ENCODE measurements around the gene OPN5. TPM values are rescaled to one million over a fixed set of nuclear protein-coding genes. Genes with fewer than 3 reads are reported as not detected.

The OPN5 gene
- total RNA-seq, 1 donor from 2014 or later = not detected

DNA sequence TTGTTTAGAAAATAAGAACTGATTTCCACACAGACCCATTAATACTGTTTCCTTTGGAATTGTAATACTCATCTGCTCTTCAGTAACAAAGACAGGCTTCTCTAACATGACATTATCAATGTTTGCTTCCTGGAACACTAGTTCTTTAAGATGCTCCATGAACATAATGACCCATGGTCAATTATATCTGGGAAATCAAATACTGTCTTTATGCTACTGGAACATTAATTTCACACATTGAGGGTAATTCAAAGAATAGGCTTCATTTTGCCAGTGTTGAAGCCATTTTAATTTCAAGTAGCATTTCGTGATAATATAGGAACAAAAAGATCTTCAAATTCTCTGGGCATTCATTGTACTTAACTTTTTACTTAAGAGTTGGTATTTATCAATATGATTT is 80.9 kb downstream of the OPN5 start:
- no peaks in the 10 kb centered on the region for H3K4me1 ChIP-seq
- H3K9me3 ChIP-seq = no peaks in the 10 kb centered on the region
- intact Hi-C loops (cut with DNase I) = no loop called here
- no peak overlapping the region for H3K27ac ChIP-seq
- DNase-seq (ENCODE audit: low spot score in 2 of 2) = no peak
- TF ChIP-seq, protein P1, sequence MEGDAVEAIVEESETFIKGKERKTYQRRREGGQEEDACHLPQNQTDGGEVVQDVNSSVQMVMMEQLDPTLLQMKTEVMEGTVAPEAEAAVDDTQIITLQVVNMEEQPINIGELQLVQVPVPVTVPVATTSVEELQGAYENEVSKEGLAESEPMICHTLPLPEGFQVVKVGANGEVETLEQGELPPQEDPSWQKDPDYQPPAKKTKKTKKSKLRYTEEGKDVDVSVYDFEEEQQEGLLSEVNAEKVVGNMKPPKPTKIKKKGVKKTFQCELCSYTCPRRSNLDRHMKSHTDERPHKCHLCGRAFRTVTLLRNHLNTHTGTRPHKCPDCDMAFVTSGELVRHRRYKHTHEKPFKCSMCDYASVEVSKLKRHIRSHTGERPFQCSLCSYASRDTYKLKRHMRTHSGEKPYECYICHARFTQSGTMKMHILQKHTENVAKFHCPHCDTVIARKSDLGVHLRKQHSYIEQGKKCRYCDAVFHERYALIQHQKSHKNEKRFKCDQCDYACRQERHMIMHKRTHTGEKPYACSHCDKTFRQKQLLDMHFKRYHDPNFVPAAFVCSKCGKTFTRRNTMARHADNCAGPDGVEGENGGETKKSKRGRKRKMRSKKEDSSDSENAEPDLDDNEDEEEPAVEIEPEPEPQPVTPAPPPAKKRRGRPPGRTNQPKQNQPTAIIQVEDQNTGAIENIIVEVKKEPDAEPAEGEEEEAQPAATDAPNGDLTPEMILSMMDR (IDR thresholded peaks at IDR 0.05) = no peak
- no peak overlapping the region for H3K4me3 ChIP-seq
- no peaks in the 10 kb centered on the region for H3K27me3 ChIP-seq
- no peaks in the 10 kb centered on the region for H3K36me3 ChIP-seq

DNA sequence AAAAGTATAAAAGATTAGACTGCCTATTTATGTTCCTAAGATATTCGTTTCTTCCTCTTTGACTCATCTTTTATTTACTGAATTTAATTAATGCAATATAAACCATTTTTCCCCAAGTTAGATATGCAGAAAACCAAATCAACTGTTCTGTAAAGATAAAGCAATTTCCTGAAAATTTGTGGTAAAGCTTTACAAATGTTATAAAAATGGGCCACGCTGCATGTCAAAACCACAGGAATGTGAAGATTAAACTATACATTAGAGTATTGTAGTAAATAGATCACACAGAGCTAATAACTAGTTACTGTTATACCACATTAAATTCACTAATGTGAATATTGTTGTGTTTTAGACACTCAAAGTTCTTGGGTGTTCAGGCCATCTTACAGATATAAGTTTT is 83.4 kb downstream of the OPN5 start:
- TF ChIP-seq, protein P1 (IDR thresholded peaks at IDR 0.05) = no peak
- H3K4me3 ChIP-seq = no peak overlapping the region
- no peaks in the 10 kb centered on the region for H3K9me3 ChIP-seq
- no peaks in the 10 kb centered on the region for H3K36me3 ChIP-seq
- no peak for DNase-seq (ENCODE audit: low spot score in 2 of 2)
- H3K27me3 ChIP-seq = no peaks in the 10 kb centered on the region
- H3K4me1 ChIP-seq = no peaks in the 10 kb centered on the region
- H3K27ac ChIP-seq = no peak overlapping the region
- intact Hi-C loops (cut with DNase I) = no loop called here

DNA sequence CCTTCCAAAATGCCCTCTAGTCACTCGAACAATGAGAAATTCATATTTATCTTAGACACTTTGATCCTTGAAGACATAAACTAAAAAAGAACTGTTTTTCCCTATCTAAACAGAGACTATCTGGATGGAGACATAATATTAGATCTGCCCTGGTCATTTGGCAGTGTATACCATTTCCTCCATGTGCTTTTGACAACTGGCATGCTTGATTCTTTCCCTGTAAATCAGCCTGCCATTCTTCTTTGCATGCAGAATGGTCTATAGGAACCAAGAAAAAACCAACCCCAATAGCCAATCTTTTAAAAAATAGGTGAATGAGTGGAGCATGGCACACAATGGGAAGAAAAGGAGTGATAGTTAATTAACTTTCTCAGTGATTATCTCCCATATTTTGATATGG is 93.8 kb downstream of the OPN5 start:
- intact Hi-C loops (cut with DNase I) = no loop called here
- Histone ChIP-seq H3K4me1 (no peaks in the 10 kb centered on the region), H3K27ac (no peak overlapping the region), H3K36me3 (no peaks in the 10 kb centered on the region), H3K27me3 (no peaks in the 10 kb centered on the region), H3K9me3 (no peaks in the 10 kb centered on the region), H3K4me3 (no peak overlapping the region)
- DNase-seq (ENCODE audit: low spot score in 2 of 2) = no peak
- TF ChIP-seq, protein P1 (IDR thresholded peaks at IDR 0.05) = no peak

Other genes with a start within 250 kb of the OPN5 start
- gene ADGRF4, start 83.5 kb upstream of the OPN5 start, total RNA-seq = not detected